Right atrium auricular region (tissue), 2 donors: Measurements from ENCODE around the gene GFRA4. TPM values are rescaled to one million over a fixed set of nuclear protein-coding genes. Genes with fewer than 3 reads are reported as not detected.

ENCODE experiments used
- DNase-seq: peaks from one replicate; pipeline ENCODE4 v3.0.0-alpha.2; 2019; ENCODE audit warnings: low spot score
- H3K27ac ChIP-seq, 2 donors: fragments of 200-600 bp; sonication (generic); 1 replicate in 1 of 2; 2 replicates in 1 of 2; pipeline ENCODE4 v1.5.1; 2016 to 2019
- H3K27me3 ChIP-seq, 2 donors: fragments of 200-600 bp; sonication (generic); one replicate each; pipeline versions ENCODE4 v1.5.1 to v1.6.0; 2017 to 2019
- H3K36me3 ChIP-seq: fragments of 200-600 bp; sonication (generic); one replicate; pipeline ENCODE4 v1.5.1; 2016
- H3K4me1 ChIP-seq, 2 donors: fragments of 200-600 bp; sonication (generic); one replicate each; pipeline versions ENCODE4 v1.5.1 to v1.6.0; 2017 to 2019
- H3K4me3 ChIP-seq, 2 donors: fragments of 200-600 bp; sonication (generic); 1 replicate in 1 of 2; 2 replicates in 1 of 2; pipeline ENCODE4 v1.5.1; 2017 to 2019; ENCODE audit warnings: mild to moderate bottlenecking in 1 of 2, moderate library complexity in 1 of 2
- H3K9me3 ChIP-seq, 2 donors: fragments of 200-600 bp; sonication (generic); one replicate each; pipeline ENCODE4 v1.5.1; 2019
- total RNA-seq, 2 donors: library from RNA; depleted of rRNA; stranded (reverse); fragments of >200 nt; gene quantifications; one replicate each; pipeline ENCODE4 v1.1.0, GENCODE V29; 2016
- TF ChIP-seq, protein P1 (sequence below), 2 donors: fragments of 200-600 bp; sonication (generic); IDR thresholded peaks; one replicate each; pipeline ENCODE4 v1.5.1; 2019; ENCODE audit warnings: antibody characterized with exemption in 2 of 2

The GFRA4 gene
- total RNA-seq, 2 donors from 2014 or later, result not detected

DNA sequence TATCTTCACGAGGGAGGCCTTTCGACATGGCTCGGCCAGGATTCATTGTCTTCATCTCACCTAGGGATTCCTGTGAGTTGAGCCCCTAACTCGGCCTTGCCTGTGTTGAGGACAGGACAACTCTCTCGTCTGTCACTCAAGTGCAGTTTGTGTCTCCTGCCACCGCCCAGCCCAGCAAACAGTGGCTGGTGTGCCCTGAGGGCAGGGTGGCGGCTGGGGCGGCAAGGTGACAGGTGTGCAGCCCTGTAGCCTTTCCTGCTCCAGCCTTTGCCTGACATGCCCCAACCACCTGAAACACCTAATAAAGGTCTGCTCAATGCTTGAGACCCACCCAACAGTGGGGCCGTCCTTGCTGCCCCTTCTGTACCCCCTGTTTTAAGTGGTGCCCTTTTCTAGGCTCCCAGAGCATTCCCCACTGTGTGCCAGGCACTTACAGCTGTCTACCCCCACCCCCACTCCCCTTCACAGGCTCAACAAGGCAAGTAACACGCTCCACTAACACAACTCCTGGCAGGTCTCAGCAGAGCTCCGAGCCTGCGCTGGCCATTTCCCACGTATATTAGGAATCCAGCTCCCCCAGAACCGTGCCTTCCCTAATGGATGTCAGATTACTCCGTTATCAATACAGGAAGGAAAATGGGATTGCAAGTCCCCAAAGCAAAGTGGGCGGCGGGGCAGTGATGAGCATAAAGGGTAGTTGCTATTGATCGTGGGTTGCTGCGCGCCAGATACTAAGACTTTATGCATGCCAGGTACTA lies 17.7 kb downstream of the GFRA4 start:
- TF ChIP-seq, protein P1, sequence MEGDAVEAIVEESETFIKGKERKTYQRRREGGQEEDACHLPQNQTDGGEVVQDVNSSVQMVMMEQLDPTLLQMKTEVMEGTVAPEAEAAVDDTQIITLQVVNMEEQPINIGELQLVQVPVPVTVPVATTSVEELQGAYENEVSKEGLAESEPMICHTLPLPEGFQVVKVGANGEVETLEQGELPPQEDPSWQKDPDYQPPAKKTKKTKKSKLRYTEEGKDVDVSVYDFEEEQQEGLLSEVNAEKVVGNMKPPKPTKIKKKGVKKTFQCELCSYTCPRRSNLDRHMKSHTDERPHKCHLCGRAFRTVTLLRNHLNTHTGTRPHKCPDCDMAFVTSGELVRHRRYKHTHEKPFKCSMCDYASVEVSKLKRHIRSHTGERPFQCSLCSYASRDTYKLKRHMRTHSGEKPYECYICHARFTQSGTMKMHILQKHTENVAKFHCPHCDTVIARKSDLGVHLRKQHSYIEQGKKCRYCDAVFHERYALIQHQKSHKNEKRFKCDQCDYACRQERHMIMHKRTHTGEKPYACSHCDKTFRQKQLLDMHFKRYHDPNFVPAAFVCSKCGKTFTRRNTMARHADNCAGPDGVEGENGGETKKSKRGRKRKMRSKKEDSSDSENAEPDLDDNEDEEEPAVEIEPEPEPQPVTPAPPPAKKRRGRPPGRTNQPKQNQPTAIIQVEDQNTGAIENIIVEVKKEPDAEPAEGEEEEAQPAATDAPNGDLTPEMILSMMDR (IDR thresholded peaks at IDR 0.05), result no peak
- H3K36me3 ChIP-seq, result peaks cover 38% of the 10 kb centered on the region
- no peak overlapping the region for H3K27ac ChIP-seq
- H3K4me1 ChIP-seq, result no peaks in the 10 kb centered on the region
- no peaks in the 10 kb centered on the region for H3K27me3 ChIP-seq
- DNase-seq, result no peak
- H3K4me3 ChIP-seq, result no peak overlapping the region
- H3K9me3 ChIP-seq, result no peaks in the 10 kb centered on the region

DNA sequence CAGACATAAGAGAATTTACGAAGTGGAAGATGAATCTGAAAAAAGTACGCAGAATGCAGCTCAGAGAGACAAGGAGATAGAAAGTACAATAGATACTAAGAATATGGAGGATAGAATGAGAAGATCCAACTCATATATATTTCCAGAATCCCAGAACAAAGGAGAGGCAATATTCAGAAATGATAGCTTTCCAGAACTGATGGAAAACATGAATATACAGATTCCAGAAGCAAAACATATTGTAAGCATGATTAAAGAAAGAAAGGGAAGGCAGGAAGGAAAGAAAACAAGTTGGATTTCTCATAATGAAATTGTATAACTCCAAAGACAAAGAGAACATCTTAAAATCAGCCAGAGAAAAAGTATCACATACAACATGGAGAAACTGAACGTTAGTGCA lies 22.9 kb downstream of the GFRA4 start:
- DNase-seq, result no peak
- peaks cover 23% of the 10 kb centered on the region for H3K36me3 ChIP-seq
- H3K27me3 ChIP-seq, result no peaks in the 10 kb centered on the region
- TF ChIP-seq, protein P1 (IDR thresholded peaks at IDR 0.05), result no peak
- H3K9me3 ChIP-seq, result no peaks in the 10 kb centered on the region
- H3K4me1 ChIP-seq, result no peaks in the 10 kb centered on the region
- no peak overlapping the region for H3K4me3 ChIP-seq
- no peak overlapping the region for H3K27ac ChIP-seq

DNA sequence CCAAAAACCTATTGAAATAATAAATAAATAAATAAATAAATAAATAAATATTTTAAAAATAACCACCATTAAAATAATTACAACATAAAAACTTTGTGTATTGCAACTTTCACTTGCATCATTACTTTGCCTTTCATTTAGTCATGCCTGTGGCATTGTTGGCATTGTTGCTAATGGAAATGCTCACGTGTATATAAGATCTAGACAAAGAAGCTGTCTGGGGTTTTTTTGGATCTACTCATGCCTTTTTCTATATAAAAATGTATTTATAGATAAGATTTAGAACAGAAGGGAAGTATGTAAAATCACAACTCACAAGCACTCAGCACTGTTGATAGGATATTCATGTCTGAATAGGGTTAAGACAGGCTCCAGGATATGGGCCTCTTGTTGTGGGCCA lies 27.9 kb downstream of the GFRA4 start:
- H3K4me3 ChIP-seq, result no peak overlapping the region
- H3K9me3 ChIP-seq, result no peaks in the 10 kb centered on the region
- H3K27me3 ChIP-seq, result no peaks in the 10 kb centered on the region
- TF ChIP-seq, protein P1 (IDR thresholded peaks at IDR 0.05), result no peak
- no peak overlapping the region for H3K27ac ChIP-seq
- peaks cover 9% of the 10 kb centered on the region for H3K36me3 ChIP-seq
- DNase-seq, result no peak
- no peaks in the 10 kb centered on the region for H3K4me1 ChIP-seq

DNA sequence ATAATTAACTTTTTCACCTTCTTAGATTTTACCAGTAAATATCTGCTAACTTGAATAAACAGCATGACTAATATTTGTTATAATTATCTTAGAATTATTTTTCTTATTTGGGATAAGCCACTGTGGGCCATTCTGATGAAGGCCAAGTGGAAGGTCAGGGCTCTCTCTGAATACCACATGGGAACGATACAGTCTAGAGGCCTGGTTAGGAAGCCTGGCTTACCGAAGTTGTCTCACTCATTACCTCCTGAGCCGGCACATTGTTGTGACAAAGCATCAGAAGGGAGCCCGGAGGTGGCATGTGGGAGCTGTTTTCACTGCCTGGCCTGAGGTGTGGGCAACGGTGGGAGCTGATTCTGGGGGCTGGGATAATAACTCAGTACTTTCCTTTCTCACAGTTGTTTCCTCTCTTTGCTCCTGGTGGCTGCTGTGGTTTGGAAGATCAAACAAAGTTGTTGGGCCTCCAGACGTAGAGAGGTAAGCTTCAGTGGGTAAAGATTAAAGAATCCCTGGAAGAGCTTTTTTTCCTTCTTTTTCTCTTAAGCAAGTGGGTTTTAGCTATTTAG lies 29.2 kb downstream of the GFRA4 start:
- DNase-seq, result no peak
- Histone ChIP-seq H3K4me1 (no peaks in the 10 kb centered on the region), H3K36me3 (peaks cover 6% of the 10 kb centered on the region), H3K4me3 (no peak overlapping the region), H3K27me3 (no peaks in the 10 kb centered on the region), H3K9me3 (no peaks in the 10 kb centered on the region), H3K27ac (no peak overlapping the region)
- TF ChIP-seq, protein P1 (IDR thresholded peaks at IDR 0.05), result no peak

DNA sequence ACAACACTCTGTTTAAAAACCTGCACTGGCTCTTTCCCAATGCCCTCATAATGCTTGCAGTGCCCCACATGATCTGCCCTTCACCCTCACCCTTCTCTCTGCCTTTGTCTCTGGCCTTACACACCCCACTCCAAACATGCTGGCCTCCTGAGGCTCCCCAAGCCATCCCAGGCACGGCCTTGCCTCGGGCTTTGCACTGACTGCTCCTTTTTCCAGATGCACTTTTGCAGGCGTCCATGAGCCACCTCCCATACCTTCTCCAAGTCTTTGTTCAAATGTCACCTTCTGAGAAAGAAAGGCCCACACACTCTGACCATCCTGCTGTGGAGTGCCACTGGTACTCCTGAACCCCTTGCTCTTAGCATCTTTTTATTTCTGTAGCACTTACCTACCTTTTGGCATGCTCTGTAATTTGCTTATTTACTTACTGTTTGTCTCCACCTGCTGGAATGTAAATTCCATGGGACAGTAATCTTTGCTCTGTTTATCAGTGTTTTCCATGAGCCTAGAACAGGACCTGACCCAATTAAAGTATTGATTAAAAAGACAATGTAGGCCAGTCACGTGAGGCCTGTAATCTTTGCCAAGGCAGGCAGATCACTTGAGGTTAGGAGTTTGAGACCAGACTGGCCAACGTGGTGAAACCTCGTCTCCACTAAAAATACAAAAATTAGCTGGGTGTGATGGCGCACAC lies 30.7 kb downstream of the GFRA4 start:
- H3K9me3 ChIP-seq, result no peaks in the 10 kb centered on the region
- no peak for DNase-seq
- no peak overlapping the region for H3K4me3 ChIP-seq
- no peaks in the 10 kb centered on the region for H3K27me3 ChIP-seq
- TF ChIP-seq, protein P1 (IDR thresholded peaks at IDR 0.05), result no peak
- peaks cover 11% of the 10 kb centered on the region for H3K36me3 ChIP-seq
- no peak overlapping the region for H3K27ac ChIP-seq
- no peaks in the 10 kb centered on the region for H3K4me1 ChIP-seq
